HEK293 (cell line): ENCODE data around the gene HOXA10.

Source experiments
- GFI1B ChIP-seq: fragments of 450-650 bp; formaldehyde crosslinking; IDR thresholded peaks from 2 replicates; pipeline ENCODE4 v1.5.1; 2016; ENCODE audit warnings: missing biosample characterization, missing genetic modification characterization
- OSR2 ChIP-seq: fragments of 450-650 bp; formaldehyde crosslinking; IDR thresholded peaks from 2 replicates; pipeline ENCODE4 v1.5.1; 2016; ENCODE audit warnings: missing biosample characterization, missing genetic modification characterization
- ZEB2 ChIP-seq: fragments of 450-650 bp; formaldehyde crosslinking; IDR thresholded peaks from 2 replicates; pipeline ENCODE4 v1.5.1; 2016; ENCODE audit warnings: missing biosample characterization, missing genetic modification characterization
- ZNF423 ChIP-seq: fragments of 450-650 bp; formaldehyde crosslinking; IDR thresholded peaks from 2 replicates; pipeline ENCODE4 v1.5.1; 2016; ENCODE audit warnings: missing biosample characterization, missing genetic modification characterization
- ZNF785 ChIP-seq: fragments of 450-650 bp; formaldehyde crosslinking; IDR thresholded peaks from 2 replicates; pipeline ENCODE4 v1.5.1; 2016; ENCODE audit warnings: missing biosample characterization, missing genetic modification characterization
- ZNF792 ChIP-seq: fragments of 450-650 bp; formaldehyde crosslinking; IDR thresholded peaks from 2 replicates; pipeline ENCODE4 v1.5.1; 2016; ENCODE audit warnings: missing biosample characterization, missing genetic modification characterization
- TF ChIP-seq, protein P1 (sequence below): fragments of 450-650 bp; formaldehyde crosslinking; IDR thresholded peaks from 2 replicates; pipeline ENCODE4 v1.5.1; 2016; ENCODE audit warnings: missing biosample characterization, missing genetic modification characterization
- TF ChIP-seq, protein P2 (sequence below): fragments of 450-650 bp; formaldehyde crosslinking; IDR thresholded peaks from 2 replicates; pipeline ENCODE4 v1.5.1; 2016; ENCODE audit warnings: missing biosample characterization, missing genetic modification characterization, low read depth
- TF ChIP-seq, protein P3 (sequence below): fragments of 450-650 bp; formaldehyde crosslinking; IDR thresholded peaks from 2 replicates; pipeline ENCODE4 v1.5.1; 2016; ENCODE audit warnings: missing biosample characterization, missing genetic modification characterization
- TF ChIP-seq, protein P4 (sequence below): fragments of 450-650 bp; formaldehyde crosslinking; IDR thresholded peaks from 2 replicates; pipeline ENCODE4 v1.5.1; 2016; ENCODE audit warnings: missing biosample characterization, missing genetic modification characterization

DNA sequence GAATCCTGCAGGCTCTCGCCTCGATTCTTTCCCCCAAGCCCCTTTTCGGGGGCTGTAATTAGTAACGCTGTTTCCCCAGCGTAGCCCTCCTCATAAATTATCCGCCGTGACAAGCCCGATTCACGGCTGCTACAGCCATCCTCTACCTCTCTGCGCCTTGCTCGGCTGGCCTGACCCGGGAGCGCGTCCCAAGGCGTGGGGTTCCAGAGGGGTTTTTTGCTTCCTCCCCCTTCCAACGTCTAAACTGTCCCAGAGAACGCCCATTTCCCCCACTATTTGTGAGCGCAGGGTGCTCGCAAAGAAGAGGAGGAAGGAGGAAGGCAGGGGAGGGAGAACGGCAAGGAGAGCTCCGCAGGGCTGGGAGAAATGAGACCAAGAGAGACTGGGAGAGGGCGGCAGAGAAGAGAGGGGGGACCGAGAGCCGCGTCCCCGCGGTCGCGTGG lies 31.5 kb downstream of the HOXA10 start:
- TF ChIP-seq, protein P1, sequence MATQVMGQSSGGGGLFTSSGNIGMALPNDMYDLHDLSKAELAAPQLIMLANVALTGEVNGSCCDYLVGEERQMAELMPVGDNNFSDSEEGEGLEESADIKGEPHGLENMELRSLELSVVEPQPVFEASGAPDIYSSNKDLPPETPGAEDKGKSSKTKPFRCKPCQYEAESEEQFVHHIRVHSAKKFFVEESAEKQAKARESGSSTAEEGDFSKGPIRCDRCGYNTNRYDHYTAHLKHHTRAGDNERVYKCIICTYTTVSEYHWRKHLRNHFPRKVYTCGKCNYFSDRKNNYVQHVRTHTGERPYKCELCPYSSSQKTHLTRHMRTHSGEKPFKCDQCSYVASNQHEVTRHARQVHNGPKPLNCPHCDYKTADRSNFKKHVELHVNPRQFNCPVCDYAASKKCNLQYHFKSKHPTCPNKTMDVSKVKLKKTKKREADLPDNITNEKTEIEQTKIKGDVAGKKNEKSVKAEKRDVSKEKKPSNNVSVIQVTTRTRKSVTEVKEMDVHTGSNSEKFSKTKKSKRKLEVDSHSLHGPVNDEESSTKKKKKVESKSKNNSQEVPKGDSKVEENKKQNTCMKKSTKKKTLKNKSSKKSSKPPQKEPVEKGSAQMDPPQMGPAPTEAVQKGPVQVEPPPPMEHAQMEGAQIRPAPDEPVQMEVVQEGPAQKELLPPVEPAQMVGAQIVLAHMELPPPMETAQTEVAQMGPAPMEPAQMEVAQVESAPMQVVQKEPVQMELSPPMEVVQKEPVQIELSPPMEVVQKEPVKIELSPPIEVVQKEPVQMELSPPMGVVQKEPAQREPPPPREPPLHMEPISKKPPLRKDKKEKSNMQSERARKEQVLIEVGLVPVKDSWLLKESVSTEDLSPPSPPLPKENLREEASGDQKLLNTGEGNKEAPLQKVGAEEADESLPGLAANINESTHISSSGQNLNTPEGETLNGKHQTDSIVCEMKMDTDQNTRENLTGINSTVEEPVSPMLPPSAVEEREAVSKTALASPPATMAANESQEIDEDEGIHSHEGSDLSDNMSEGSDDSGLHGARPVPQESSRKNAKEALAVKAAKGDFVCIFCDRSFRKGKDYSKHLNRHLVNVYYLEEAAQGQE (tag by site-specific recombination): no peak
- TF ChIP-seq, protein P2, sequence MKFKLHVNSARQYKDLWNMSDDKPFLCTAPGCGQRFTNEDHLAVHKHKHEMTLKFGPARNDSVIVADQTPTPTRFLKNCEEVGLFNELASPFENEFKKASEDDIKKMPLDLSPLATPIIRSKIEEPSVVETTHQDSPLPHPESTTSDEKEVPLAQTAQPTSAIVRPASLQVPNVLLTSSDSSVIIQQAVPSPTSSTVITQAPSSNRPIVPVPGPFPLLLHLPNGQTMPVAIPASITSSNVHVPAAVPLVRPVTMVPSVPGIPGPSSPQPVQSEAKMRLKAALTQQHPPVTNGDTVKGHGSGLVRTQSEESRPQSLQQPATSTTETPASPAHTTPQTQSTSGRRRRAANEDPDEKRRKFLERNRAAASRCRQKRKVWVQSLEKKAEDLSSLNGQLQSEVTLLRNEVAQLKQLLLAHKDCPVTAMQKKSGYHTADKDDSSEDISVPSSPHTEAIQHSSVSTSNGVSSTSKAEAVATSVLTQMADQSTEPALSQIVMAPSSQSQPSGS (tag by site-specific recombination): no peak
- TF ChIP-seq GFI1B (tag by site-specific recombination) (no peak), ZNF792 (no peak), OSR2 (no peak), ZNF785 (no peak), ZEB2 (tag by site-specific recombination) (no peak), ZNF423 (no peak)
- TF ChIP-seq, protein P3, sequence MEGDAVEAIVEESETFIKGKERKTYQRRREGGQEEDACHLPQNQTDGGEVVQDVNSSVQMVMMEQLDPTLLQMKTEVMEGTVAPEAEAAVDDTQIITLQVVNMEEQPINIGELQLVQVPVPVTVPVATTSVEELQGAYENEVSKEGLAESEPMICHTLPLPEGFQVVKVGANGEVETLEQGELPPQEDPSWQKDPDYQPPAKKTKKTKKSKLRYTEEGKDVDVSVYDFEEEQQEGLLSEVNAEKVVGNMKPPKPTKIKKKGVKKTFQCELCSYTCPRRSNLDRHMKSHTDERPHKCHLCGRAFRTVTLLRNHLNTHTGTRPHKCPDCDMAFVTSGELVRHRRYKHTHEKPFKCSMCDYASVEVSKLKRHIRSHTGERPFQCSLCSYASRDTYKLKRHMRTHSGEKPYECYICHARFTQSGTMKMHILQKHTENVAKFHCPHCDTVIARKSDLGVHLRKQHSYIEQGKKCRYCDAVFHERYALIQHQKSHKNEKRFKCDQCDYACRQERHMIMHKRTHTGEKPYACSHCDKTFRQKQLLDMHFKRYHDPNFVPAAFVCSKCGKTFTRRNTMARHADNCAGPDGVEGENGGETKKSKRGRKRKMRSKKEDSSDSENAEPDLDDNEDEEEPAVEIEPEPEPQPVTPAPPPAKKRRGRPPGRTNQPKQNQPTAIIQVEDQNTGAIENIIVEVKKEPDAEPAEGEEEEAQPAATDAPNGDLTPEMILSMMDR: no peak
- TF ChIP-seq, protein P4, sequence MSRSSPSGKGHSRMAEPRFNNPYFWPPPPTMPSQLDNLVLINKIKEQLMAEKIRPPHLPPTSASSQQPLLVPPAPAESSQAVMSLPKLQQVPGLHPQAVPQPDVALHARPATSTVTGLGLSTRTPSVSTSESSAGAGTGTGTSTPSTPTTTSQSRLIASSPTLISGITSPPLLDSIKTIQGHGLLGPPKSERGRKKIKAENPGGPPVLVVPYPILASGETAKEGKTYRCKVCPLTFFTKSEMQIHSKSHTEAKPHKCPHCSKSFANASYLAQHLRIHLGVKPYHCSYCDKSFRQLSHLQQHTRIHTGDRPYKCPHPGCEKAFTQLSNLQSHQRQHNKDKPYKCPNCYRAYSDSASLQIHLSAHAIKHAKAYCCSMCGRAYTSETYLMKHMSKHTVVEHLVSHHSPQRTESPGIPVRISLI (tag by site-specific recombination): no peak
